HG02970 (cell line): ENCODE data around the gene NR0B1.

Experiments
- ATAC-seq: cut with Tn5 transposase; IDR thresholded peaks from one replicate; pipeline ENCODE4 v1.9.1; 2021; ENCODE audit warnings: mild to moderate bottlenecking, moderate library complexity, moderate number of reproducible peaks; ENCODE audit not compliant: unreplicated experiment, low FRiP score

NR0B1 gene, protein sequence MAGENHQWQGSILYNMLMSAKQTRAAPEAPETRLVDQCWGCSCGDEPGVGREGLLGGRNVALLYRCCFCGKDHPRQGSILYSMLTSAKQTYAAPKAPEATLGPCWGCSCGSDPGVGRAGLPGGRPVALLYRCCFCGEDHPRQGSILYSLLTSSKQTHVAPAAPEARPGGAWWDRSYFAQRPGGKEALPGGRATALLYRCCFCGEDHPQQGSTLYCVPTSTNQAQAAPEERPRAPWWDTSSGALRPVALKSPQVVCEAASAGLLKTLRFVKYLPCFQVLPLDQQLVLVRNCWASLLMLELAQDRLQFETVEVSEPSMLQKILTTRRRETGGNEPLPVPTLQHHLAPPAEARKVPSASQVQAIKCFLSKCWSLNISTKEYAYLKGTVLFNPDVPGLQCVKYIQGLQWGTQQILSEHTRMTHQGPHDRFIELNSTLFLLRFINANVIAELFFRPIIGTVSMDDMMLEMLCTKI

DNA sequence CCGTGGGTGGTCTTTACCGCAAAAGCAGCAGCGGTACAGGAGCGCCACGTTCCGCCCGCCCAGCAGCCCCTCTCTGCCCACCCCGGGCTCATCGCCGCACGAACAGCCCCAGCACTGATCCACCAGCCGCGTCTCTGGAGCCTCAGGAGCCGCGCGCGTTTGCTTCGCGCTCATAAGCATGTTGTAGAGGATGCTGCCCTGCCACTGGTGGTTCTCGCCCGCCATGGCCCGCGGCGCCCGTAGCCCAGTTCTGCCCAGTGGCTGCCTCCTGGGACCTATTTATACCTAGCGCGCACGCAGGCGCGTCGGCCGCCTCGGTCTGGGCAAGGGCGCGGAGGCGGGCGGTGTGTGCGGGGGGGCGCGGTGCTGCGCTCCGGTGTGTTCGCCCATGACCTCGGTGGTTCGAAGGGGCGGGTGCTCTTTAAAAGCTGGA lies at the start of gene NR0B1:
TSS of gene NR0B1 (minus strand) at position 252 of the 433 bp plus-strand sequence. CDS start at position 225, 27 bp downstream.
- no peak for ATAC-seq

DNA sequence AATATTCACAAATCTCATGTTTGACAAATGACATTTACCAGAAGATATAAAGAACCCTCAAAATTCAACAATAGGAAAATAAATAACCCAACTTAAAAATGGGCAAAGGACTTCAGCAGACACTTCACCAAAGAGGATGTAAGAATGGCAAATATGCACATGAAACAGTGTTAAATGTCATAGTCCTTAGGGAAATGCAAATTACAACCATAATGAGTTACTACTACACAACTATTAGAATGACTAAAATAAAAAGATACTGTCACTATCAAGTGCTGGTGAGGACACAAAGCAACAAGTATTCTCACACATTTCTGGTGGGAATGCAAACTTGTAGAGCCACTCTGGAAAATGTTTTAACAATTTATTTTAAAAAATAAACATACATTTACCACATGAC lies 40.8 kb upstream of the NR0B1 start:
- ATAC-seq: no peak

DNA sequence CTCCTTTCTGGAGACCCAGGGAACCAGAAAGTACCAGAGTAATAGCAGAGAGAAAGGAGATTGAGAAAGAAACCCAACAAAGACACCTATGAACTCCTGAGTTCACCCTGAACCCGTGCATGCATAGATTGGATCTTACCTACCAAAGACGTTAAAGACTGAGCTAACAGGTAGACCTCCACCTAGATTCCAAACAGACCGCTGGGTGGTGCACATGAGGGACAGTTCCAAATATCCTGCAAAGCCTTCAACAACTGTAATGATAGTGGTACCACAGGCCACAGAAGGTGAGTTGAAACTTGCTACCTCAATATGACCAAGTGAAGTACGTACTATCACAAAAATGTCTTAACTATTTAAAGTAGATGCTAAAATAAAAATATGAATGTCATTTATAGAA lies 34.0 kb upstream of the NR0B1 start:
- no peak for ATAC-seq

DNA sequence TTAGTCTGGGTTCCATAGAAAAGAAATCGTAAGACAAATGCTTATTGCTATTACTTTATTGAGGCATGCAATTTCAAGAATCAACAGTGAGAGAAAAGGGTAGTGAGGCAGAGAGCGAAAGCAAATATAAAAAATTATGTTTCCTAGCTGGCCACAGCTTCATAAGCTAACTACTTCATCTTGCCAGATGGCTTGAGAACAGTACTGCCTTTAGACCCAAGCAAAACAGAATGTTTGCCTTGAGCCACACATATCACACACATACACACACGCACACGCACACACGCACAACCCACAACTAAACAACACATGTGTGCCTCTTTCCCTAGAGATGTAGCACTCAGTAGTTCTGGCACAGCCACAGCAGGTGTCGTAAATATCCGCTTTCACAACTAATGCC lies 31.6 kb upstream of the NR0B1 start:
- ATAC-seq: no peak

DNA sequence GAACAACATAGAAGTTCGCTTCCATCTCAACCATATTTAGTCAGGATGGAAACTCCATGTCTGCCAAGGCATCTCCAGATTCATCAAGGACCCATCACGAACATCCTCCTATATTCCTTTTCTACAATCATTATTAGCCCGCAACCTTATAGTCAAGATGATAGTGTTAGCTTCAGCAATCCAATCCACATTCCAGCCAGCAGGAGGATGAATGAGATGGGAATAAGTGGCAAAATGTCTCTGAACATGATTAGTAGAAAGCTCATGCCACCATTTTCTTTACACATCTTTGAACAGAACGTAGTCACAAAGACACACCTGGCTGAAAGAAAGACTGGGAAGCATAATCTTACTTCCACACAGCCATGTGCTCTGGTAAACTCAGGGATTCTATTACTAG lies 18.6 kb upstream of the NR0B1 start:
- ATAC-seq: no peak

DNA sequence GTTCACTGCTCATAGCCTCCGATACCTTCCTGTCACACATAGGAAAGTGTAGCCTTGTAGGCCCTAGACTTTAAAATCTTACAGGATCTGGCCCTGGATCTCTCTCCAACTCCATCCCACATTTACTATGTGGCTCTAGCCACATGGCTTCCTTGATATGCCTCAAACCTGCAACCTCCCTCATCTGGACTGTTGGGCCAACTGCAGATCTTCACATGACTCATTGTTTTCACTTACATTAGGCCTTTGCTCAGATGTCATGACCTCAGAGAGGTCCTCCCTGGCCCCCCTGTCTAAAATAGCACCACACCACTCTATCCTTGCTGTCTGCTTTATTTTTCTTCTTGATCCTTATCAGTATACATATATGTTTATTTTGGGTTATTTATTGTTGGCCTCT lies 8.1 kb upstream of the NR0B1 start:
- no peak for ATAC-seq

DNA sequence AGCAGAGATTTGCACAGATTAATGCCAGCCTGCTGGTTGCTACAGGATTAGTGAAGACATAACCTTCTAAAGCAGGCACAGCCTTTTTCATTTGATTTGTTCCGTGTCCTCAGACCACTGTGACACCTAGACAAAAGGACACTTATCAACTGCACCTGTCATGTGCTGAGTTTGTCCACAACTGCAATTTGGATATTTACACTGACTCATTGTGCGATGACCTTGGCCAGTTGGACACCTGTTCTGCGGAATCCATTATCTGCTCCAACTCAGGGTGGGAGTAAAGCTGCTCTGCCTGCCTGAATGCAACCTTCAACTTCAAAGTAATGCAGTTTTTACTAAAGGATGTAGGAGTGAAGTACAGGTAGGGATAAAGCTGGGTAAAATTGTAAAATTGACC lies 4.1 kb upstream of the NR0B1 start:
- no peak for ATAC-seq

DNA sequence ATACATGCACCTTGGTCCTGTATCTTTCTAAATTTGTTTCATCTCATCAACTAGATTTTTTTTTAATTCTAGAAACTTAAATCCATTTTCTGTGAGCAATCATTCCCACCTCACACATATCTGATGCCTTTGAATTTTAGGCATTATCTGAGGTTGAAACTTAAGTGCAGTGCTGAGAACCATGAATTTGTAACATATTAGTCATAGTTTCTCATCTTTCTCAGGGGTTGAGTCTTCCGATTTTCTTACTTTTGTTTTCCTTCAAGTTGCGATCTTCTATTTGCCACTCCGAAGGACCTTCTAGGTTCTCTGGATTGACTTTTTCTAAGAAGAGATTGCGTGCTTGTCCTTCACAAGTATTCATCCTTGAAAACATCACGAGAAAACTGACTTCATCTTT lies 3.7 kb upstream of the NR0B1 start:
- no peak for ATAC-seq

DNA sequence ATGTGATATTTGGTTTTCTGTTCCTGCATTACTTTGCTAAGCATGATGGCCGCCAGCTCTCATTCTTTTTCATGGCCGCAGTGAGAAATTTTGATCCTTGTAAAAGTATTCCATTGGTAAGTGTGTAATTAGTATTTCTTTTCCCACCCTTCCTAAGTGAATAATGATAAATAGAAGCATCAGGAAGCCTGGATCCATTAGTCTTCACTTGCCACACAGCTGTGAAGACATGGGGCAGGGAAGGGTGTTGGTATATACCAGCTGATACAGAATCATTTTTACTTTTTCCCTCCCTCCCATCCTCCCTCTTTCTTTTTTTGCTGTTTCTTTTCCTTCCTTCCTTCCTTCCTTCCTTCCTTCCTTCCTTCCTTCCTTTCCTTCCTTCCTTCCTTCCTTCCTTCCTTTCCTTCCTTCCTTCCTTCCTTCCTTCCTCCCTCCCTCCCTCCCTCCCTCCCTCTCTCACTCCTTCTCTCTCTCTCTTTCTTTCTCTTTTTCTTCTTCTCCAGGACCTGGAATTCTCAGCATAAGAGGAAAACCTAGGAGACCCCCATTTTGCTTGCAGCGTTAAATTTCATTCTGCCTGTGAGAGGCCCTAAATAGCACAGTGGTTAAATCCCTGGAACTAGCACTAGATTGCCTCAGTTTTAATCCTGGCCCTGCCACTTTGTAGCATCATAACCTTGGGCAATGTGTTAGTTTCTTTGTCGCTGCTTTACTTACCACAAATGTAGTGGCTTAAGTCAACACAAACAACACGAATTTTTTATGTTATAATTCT lies 1.4 kb upstream of the NR0B1 start:
- ATAC-seq: no peak

DNA sequence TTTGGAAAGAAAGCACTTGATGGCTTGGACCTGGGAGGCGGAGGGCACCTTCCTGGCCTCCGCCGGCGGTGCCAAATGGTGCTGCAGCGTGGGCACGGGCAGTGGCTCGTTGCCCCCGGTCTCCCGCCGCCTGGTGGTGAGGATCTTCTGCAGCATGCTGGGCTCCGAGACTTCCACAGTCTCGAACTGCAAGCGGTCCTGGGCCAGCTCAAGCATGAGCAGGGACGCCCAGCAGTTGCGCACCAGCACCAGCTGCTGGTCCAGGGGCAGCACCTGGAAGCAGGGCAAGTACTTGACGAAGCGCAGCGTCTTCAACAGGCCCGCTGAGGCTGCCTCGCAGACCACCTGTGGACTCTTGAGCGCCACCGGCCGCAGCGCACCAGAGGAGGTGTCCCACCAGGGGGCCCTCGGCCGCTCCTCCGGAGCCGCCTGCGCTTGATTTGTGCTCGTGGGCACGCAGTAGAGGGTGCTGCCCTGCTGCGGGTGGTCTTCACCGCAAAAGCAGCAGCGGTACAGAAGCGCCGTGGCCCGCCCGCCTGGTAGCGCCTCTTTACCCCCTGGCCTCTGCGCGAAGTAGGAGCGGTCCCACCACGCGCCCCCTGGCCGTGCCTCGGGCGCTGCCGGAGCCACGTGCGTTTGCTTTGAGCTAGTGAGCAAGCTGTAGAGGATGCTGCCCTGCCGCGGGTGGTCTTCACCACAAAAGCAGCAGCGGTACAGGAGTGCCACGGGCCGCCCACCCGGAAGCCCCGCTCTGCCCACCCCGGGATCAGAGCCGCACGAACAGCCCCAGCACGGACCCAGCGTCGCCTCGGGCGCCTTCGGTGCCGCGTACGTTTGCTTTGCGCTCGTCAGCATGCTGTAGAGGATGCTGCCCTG lies 689 bp downstream of the NR0B1 start:
- ATAC-seq: no peak

DNA sequence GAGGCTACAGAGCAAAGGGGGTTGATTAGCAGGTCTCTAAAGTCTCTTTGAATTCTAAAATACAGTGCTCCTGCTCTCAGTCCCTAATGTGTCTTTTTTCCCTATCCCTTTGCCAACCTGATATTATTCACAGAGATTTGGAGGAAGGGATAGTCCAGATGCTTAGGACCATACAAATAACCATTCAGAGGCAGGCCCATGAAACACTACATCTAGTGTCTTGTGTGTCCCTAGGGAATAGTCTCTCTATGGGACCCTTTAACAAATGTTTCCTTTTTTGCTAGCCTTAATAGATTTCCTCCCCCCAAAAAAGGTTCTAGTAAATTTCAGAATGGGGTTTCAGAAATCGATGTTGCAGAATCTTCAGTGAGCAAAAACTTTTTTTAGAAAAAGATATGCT lies 1.7 kb downstream of the NR0B1 start:
- no peak for ATAC-seq

DNA sequence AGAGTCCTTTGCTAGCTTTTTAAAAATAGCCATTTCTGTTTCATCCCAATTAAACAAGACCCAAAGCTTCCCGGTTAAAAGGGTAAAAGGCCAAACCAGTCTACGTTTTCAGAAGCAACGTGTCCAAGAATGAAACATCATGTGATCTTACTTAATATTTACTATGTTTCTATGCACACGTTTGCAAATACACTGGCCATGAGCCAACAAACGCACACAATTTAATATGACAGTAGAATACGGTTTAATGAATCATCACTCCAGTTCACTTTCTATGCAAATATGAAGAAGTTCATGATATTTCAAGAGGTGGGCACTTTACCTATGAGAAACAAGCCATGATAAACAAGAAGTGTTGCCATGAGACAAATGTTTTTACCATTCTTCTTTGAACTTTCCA lies 4.3 kb downstream of the NR0B1 start:
- ATAC-seq: no peak

DNA sequence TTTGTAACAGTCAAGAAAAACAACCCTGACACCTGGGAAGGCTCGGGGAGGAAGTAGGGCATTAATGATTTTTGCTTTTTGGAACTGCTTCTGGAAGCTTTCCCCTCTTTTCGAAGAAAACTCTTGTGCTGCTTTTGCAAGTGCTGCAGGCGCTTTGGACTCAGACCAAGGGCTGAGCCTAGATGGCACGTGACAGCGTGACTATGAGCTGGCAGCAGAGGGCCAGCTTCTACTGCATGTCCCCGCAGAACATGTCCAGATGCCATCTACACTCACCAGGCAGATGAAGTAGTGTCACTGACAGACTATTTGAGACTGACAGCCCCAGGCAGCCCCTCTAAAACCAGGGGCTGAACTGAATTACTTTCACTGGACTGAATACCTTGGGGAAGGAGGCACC lies 6.2 kb downstream of the NR0B1 start:
- ATAC-seq: no peak

DNA sequence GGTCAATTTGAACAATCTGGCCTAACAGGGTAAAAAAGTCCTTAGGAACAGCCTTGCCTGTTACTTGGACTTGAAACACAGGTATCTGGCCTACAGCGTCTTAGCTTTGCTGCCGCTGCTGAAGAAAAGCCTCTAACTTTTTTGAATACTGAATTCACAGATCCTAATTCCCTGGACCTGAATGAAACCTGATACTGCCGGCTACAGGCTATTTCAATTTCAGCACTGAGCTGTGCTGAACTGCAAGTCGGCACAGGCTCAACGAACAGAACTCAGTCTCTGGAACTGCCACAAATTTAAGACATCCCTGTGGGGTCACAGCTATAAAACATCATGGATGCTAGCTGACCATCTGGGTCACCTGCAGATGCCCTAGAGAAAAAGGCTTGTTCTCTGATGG lies 7.2 kb downstream of the NR0B1 start:
- no peak for ATAC-seq

DNA sequence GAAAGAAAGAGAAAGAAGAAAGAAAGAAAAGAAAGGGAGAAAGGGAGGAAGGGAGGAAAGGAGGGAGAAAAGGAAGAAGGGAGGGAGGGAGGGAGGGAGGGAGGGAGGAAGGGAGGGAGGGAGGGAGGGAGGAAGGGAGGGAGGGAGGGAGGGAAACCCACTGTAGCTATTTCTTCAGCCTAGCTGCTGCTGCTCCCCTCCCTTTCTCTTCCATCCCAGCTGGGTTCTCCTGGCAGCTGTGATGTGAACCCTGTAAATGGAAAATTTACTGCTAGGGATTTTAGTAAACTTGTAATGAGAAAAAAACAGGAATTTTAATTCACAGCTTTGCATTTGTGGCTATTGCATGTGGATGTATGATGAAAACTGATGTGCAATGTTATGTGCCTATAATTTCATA lies 8.0 kb downstream of the NR0B1 start:
- ATAC-seq: no peak

DNA sequence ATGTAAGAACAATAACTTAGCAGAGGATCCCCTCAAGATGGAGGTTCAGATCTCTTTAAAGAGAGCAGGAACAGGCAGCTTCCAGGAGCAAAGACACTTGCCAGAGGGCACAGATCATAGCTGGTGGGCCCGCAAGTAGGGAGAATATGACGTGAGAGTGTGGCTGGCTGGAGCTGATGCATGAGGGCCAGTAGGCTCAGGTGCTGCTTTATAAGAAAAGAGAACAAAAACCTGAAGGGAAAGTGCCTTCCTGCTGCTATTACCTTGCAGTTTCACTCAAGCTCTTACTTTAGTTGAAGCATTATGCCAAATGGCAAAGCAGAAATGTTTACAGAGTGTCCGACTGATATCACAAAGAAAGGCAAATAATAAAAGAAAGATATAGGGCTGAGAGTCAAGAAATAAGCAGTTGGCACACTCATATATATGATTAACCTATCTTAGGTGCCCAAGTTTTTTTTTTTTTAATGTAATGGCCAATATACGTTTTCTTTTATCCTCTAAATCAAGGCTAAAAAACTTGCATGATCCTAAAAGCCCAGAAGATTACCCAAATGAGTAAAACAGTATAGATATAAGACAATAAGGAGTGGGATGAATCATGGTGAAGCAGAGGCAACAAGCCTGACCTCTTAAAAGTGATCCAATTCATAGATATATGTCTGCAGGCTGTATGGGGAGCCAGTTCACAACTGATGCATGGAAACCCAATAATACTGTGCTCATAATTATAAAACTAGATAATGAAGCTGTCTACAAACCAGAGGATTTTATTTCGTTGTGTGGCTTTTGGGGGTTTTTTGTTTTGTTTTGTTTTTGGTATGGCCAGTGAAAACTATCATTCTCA lies 12.6 kb downstream of the NR0B1 start:
- no peak for ATAC-seq

DNA sequence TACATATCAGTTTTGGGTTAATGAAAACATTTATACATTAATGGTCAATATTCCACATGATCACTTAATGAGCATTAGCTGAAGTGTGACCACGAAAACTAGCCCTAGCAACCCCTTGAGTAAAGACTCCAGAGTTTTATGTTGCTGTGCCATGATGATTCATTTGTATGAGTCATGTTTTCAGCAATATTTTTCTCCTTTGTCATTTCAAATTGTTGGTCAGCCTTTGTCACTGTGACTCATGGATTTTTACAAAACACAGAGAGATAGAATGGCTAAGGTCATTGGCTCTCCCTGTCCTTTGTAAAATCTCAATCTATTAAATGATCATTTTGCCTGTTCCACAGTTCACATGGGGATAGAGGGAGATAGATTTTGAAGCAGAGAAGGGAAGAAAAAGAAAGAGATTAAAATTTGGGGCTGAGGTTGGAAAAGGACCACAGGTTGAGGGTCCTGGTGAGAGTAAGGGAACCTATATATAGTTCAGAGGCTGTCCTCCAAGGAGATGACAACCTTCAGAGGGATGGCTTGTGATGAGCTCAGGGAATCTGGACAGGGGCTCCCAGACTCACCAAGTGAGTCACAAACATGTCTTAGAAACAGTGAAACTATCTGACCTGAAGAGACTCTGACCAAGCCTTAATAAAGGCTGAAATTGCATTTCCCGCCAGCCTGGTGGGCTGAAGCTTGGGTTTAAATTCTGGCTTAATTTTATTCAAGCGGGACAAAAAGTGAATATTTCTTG lies 25.6 kb downstream of the NR0B1 start:
- ATAC-seq: no peak

DNA sequence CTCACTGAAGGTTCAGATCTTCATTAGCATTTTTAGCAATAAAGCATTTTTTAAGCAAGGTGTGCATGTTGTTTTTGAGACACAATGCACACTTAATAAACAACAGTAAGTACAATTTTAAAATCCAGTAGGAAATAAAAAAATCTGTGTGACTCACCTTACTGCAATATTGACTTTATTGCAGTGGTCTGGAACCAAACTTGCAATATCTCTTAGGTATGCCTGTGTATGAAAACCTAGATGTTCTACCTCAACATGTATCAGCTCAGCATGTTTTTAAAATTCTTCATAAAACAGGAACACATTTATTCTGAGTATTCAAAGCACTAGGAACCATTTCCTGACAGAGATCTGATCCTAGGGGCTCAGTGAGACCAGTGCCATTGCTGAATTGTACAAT lies 26.7 kb downstream of the NR0B1 start:
- no peak for ATAC-seq

DNA sequence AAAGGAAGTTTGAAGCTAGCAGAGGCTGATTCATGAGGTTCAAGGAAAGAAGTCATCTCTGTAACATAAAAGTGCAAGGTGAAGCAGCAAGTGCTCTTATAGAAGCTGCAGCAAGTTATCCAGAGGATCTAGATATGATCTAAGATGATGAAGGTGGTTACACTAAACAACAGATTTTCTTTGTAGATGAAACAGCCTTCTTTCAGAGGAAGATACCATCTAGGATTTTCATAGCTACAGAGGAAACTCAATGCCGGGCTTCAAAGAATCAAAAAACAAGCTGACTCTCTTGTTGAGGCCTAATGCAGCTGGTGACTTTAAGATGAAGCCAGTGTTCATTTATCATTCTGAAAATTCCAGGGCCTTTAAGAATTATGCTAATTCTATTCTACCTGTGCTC lies 28.8 kb downstream of the NR0B1 start:
- no peak for ATAC-seq
